ENCODE results near the gene CD14. TPM values are rescaled to one million over a fixed set of nuclear protein-coding genes. Genes with fewer than 3 reads are reported as not detected.
"Not testable (repeated sequence)": the region's sequence is repeated elsewhere in the genome, so short reads cannot be mapped to it uniquely, and the experiment has no call there.

Gene CD14
- total RNA-seq (2014; rRNA removed; shearing (Covaris generic)): 2.3 TPM in 1 of 2 replicates, not detected in the other

DNA sequence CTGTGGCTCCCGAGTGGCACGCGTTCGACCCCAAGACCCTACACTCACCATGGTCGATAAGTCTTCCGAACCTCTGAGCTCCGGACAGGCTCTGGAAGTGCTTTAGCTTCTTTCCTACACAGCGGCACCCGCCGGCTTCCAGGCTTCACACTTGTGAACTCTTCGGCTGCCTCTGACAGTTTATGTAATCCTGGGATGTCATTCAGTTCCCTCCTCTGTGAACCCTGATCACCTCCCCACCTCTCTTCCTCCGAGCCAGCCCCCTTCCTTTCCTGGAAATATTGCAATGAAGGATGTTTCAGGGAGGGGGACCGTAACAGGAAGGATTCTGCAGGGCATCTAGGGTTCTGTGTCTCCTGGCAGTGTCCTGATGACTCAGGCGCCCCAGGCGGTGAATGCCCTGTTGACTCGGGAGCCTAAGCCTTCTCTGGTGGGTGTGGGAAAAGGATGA, at the start of gene CD14:
CD14 (minus strand) TSS at position 155 of the 451 bp plus-strand sequence; CDS start at position 51, 104 bp downstream.
- DNase-seq (ENCODE audit: low spot score): no peak

DNA sequence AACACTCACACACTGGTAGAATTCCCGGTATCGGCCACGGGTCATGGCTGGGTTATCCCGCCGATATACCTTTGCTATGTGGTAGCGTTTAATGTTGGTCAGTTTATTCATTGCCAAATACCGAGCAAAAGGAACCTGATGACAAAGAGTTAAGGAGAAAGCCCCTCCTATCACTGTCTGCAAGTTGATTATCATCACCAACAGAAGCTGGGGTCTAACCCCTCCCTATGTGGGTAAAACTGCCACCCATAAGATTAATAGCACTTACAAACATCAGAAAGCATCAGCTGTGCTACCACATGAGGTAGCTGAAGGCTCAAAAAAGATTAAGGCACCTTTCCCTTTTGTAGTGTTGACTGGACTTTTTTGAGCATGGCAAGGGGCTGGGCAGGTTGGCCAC, 46.0 kb upstream of the CD14 start:
- DNase-seq (ENCODE audit: low spot score): no peak

DNA sequence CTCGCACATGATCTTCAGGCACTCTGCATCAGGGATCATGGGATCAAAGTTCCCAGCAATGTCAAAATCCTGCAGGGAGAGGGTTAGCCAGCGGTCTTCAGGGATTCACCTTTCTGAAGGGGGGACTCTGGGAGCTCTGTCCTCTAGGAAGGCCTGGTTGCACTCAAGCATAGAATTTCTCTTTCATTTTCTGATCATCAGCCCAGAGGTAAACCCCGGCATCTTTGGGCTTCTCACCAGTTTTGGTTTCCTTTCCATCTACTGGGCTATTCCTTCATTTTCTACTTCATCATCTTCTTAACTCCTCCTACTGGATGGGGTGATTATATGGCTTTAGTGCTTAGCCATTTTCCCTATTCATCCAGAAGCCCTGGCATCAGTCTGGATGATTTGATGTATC, 45.0 kb upstream of the CD14 start:
- no peak for DNase-seq (ENCODE audit: low spot score)

DNA sequence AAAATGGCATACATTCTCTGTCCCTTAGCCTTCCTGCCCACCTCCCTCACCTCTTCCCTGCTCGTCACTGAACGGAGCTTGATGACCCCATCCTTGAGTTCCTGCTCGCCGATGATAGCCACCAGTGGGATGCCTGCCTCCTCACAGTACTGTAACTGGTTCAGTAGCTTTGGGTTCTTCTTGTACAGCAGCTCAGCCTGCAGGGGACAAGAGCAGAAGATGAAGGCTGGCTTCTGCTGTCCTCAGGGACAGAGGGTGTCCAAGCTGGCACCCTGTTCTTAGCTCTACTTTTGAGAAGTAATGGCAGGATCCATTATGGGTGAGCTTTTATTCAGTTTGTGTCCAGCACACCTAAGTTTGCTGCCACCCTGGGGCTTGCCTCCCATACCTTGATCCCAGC, 41.7 kb upstream of the CD14 start:
- no peak for DNase-seq (ENCODE audit: low spot score)

DNA sequence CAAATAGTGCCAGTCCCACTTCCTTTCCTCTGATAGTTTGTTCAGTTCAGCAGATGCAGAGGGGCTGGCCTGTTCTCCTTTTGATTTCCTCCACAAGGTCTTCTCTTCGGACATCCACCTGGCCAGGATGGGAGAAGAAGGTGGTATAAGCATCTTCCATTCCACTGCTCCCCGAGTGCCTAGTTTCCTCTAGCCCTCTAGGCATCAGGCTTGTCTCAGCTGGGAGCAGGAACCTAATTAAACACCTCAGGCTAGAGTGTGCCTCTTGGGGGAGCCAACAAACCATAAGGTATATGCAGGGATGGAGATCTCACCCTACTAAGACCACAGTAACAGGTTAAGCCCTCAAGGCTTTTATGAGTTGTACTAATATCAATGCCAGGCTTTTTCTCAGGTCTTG, 41.2 kb upstream of the CD14 start:
- no peak for DNase-seq (ENCODE audit: low spot score)

DNA sequence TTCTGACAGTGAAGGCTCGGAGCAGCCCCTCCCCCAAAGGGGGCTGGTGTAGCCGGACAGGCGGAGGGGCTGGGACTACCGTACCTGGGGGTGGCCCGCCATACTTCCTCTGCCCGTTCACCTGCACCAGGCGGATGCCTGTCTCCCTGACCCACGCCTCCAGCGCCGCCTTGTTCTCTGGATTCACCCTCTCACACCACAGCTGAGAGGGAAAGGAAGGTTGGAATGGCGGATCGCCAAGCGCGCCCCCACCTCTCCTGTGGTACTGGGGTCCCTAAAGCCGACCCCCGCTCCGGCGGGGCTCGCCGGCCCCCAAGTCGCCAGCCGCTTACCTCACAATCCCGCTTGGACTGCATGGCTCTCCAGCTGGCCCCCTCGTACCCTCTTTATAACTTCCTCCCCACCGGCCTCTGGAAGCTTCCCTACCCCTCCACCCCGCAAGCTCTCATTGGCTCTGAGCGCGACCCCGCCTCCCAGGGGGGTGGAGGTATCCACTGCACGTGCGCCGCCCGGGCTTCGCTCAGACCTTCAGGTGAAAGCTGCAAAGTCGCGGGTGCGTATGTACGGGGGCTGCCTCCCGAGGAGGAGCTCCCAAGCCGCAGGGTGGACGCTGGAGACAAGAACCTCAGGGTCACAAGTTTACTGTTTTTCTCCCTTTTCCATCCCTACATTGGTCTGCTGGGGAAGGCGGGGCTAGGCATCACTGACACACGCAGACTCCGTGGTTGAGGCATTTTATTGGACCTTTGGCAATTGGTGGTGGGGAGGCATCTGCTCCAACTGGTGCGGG, 40.4 kb upstream of the CD14 start, which contains the start of gene DND1:
DND1 (minus strand) TSS at position 390 of the 790 bp plus-strand sequence; CDS start at position 356, 34 bp downstream.
- DNase-seq (ENCODE audit: low spot score): no peak

DNA sequence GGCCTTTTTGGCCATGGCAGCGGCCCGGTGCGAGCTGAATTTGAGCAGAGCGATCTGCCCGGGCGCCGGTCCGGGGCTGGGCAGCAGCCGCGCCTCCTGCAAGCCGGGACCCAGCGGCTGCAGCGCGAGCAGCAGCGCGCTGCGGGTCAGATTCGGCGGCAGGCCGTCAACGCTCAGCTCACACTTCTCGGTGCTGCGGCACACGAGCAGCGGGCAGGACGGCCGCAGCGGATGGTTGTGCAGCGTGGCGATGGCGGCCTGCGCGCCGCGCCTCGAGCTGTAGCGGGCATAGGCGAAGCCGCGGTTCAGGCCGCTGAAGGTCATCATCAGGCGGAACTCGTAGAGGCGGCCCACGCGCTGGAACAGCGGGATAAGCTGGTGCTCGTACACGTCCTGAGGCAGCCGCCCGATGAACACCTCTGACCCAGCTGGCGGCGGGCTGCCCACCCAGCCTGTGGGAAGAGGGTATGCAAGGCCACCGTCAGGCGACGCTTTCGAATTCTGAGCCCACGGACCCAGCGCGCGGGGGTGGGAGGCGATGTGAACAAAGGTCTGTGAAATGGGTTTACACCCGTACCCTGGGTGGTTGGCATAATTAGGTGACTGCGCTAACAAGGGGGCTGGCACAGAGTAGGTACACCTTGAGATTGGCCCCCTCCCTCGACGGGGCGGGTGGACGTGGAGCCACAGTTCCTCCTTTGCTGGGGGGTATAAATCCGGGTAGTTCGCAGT, 39.6 kb upstream of the CD14 start:
- DNase-seq (ENCODE audit: low spot score): no peak

DNA sequence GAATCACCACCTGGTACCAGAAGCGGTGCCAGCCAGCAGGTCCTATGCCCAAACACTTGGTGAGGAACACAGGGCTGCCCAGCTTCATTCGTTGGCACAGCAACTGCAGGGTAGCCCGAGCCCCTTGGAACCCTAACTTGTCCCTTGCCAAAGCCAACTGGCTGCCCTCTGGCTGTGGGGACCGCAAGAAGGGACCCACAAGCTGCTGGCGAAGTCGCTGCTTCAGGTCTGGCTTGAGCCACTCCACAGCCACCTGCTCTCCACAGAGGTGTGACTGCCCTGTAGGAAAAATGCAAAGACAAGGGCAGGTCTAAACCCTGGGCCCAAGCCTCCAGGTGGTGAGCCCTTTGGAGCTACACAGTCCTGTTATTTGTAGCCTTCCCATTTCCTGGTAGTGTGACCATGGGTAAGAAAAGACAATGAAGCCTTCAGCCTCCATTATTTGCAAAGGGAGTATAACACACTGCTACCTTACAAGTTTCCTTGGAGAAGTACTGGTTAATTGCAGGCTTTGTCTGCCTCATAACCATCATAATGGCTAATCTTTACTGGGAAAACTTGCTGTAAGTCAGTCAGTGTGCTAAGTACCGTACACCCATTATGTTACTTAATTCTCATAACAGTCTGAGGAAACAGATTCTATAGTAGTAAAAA, 38.6 kb upstream of the CD14 start:
- no peak for DNase-seq (ENCODE audit: low spot score)

DNA sequence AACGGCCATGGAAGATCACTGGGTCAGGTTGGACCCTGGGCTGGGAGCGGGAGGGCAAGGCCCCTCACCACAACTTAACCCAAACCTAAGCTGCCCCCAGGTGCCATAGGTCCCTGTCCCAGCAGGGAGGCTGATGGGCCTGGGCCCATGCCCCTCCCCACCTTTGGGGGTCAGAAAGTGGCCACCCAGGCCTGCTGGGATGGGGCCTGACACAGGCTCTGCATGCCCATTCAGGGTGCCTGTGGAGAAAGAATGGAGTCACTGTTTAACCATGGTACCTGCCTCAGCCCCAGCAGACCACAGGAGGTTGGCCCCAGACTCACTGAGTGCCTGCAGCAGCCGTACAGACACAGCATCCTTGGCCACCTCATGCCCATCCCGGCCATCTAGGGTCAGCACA, 38.1 kb upstream of the CD14 start:
- DNase-seq (ENCODE audit: low spot score): not testable (repeated sequence)

DNA sequence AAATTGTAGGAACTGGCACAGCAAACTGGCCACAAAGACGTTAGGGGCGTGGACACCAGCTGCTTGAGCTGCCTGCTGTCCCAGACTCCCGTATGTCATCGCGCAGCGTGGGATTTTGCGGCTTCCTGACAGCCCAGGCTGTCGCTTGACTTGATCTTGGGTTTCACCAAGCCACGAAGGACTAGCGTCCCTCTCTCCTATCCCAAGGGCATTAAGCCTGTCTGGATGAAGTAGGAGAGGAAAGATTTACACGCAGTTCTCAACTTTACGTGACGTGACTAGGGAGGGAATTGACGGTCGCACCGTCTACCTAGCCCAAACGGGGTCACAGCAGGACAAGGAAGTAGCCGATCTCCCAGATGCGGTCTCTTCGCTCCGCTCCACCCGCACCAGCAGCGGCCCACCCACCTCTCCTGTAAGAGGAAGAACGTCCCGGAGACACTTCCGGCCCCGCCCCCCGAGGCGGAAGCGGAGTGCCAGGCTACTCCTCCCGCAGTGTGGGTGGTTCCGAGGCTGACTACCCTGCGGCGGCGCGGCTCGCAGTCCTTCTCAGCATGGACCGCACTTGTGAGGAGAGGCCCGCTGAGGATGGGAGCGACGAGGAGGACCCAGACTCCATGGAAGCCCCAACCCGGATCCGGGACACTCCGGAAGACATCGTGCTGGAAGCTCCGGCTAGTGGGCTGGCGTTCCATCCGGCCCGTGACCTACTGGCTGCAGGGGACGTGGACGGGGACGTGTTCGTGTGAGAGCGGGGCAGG, 31.6 kb upstream of the CD14 start, which contains the start of gene WDR55:
WDR55 (plus strand) TSS at position 546 of the 761 bp plus-strand sequence; CDS start at position 555, 9 bp downstream.
- DNase-seq (ENCODE audit: low spot score): peak; percentile 95

DNA sequence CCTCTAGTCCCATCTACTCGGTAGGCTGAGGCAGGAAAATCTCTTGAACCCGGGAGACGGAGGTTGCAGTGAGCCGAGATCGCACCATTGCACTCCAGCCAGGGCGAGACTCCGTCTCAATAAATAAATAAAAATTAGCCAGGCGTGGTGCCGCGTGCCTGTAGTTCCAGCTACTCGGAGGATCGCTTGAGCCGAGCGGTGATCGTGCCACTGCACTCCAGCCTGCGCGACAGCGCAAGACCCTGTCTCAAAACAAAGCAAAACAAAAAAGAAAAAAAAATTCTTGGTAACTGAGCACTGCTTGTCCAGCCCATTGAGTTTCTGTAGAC, 31.0 kb upstream of the CD14 start:
- no peak for DNase-seq (ENCODE audit: low spot score)

DNA sequence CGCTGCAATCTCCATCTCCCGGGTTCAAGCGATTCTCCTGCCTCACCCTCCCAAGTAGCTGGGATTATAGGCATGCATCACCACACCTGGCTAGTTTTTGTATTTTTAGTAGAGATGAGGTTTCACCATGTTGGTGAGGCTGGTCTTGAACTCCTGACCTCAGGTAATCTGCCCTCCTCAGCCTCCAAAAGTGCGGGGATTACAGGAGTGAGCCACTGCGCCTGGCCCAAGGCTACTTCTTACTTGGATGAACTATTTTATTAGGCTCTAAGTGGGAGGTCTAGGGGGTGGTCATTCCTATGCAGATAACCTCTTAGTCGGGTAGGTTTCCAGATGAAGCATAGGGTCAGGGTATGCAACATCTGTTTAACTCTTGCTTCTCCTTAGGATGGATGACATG, 27.4 kb upstream of the CD14 start:
- DNase-seq (ENCODE audit: low spot score): not testable (repeated sequence)

DNA sequence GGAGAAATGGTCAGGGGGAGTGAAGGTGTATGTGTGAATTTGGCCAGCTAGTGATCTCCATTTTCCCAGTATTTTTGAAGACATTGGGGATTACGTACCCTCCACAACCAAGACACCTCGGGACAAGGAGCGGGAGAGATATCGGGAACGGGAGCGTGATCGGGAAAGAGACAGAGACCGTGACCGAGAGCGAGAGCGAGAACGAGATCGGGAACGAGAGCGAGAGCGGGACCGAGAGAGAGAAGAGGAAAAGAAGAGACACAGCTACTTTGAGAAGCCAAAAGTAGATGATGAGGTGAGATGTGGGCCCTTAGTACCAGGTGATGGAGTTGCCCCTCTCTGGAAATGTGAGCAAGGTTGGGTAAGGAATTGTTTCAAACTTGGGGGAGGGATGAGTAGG, 25.9 kb upstream of the CD14 start:
- DNase-seq (ENCODE audit: low spot score): no peak

DNA sequence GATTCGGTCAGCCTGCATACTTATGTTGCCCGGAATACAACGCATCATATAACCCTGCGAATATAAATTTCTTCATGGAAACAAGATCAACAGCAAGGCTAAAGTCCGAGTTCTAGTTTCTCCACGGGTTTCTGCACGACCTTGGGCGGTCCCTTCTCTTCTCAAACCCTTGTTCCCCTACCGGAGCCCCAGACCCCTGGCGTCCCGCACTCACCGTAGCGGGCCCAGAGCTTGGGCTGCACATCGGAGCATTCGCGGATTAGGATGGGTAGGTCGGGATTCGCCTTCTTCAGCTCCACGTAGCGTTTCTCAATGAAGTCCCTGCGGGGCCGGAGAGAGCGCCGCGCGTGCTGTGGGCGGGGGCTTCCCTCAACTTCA, 14.1 kb upstream of the CD14 start:
- no peak for DNase-seq (ENCODE audit: low spot score)

DNA sequence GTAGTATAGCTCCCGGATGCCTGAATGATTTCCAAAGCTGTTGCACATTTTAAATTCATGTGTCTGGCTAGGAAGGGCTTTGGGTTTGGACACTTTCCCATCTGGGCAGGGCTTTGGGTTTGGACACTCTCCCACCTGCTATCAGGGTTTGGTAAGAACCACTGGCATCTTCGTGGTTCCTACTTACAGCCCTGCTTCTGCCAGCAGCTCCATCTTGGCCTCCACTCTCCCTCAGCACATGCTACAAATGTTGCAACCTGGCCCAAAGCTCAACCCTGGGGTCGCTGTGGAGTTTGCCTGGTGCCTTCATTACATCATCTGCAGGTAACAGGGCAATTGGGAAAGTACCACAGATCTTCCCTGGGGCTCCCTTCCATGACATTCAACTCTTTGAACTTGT, 9.7 kb upstream of the CD14 start:
- DNase-seq (ENCODE audit: low spot score): no peak

DNA sequence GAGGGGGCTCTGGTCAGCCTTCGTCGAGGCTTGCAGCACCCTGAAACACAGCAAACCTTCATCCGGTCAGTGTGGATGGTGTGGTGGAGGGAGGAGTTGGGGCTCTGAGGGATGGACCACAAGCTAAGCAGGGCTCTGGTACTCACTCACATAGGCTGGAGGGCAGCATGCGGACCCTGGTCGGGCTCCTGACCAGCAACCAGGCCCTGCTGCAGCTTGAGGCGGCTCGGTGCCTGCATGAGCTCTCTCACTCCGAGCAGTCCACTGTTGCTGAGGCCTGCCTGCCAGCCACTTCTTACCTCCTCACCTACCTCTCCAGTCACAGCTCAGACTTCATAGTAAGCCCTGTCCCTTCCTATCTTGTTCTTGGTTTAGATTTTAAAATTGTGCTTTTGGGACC, 8.7 kb upstream of the CD14 start:
- no peak for DNase-seq (ENCODE audit: low spot score)

DNA sequence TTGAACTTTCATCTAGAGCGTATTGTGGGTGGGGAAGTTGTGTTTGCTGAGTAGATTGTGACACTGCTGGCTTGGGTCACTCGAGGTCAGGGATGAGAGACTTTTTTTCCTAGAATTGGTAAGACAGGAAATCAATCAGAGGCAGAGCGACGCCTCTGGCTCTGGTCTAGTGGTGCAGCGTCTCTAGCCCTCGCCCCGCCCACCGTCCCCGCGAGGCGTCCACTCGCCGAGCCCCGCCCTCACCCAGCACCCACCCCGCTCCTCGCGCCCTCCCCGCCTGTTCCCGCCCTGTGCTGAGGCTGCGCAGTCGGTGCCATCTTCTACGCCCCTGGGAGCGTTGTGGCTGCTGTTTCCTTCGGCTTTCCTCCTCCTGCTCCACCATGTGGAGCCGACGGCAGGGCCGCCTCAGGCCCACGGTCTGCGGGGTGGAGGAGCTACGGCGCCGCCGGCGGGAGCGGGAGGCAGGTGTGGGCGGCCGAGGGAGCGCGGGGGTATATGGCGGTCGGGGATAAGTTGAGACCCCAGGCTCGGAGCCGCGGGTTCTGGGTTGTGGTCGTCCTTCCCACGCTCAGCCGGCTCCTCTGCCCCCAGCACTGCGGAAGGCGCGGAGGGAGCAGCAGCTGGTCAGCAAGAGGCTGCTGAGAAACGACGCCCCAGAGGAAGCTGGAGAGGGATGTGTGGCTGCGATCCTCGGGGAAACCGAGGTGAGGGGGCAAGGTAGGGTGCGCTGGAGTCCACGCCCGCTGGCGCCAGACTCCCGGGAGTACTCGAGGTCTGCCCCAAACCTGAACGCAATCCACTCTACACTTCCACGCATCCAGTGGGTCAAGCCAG, 6.4 kb upstream of the CD14 start, which contains the start of gene TMCO6:
TMCO6 (plus strand) TSS at position 304 of the 834 bp plus-strand sequence; CDS start at position 381, 77 bp downstream.
- DNase-seq (ENCODE audit: low spot score): peak; percentile 61

DNA sequence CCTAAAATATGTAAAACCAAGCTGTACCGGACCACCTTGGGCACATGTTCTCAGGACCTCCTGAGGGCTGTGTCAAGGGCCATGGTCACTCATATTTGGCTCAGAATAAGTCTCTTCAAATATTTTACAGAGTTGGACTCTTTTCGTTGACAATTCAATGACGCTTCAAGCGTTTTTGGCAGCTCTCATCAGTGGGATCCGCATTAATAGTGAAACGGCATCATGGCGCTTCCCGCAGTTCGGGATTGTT, 5.8 kb upstream of the CD14 start:
- not testable (repeated sequence) for DNase-seq (ENCODE audit: low spot score)

DNA sequence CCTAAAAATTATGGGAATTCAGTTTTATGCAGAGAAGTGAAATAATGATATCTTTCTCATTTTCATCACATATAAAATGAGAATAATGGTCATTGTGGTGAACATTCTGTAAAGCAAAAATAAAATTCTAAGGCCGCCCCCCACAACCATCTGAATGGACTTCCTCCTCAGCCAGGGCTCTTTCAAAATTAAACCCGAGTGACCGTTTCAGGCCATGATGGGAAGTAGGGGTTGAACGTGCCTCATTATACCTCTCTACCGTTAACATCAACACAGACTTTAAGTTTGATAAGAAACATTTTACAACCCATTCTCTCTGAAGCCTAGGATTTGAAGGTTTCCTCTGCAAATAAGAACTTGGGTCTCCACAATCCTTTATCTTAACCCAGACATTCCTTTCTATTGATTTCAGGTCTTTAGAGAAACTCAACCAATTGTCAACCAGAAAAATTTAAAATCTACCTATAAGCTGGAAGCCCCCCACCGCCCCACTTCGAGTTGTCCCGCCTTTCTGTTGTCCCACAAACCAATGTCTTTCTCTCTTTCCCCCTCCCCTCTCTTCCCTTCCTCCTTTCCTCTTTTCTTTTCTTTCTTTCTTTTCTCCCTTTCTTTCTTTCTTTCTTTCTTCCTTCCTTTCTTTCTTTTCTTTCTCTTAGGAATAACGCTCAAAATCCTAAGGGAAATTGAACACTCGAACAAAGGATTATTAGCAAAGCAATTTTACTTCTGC, 4.6 kb upstream of the CD14 start:
- no peak for DNase-seq (ENCODE audit: low spot score)

Data from A172 (cell line).